Neural progenitor cell (in vitro differentiated cells): ENCODE results near the gene RNF123. TPM values are rescaled to one million over a fixed set of nuclear protein-coding genes. Genes with fewer than 3 reads are reported as not detected.
"Not testable (repeated sequence)": the region's sequence is repeated elsewhere in the genome, so short reads cannot be mapped to it uniquely, and the experiment has no call there.

Experiments
- DNase-seq: peaks from one replicate; pipeline ENCODE4 v3.0.0-alpha.2; 2016; ENCODE audit warnings: low spot score
- H2AFZ ChIP-seq: fragments of 200-600 bp; sonication (generic); replicated peaks from 2 replicates; pipeline ENCODE4 v1.6.1; 2016; ENCODE audit warnings: antibody characterized with exemption
- H3F3A ChIP-seq: fragments of 200-600 bp; sonication (generic); 2 replicates; pipeline ENCODE4 v1.6.1; 2016; ENCODE audit warnings: antibody characterized with exemption, low read depth
- H3K27ac ChIP-seq: fragments of 200-600 bp; sonication (generic); 2 replicates; pipeline ENCODE4 v1.5.1; 2016; ENCODE audit warnings: mild to moderate bottlenecking
- H3K27me3 ChIP-seq: fragments of 200-600 bp; sonication (generic); 2 replicates; pipeline ENCODE4 v1.6.1; 2016; ENCODE audit warnings: mild to moderate bottlenecking, moderate library complexity
- H3K36me3 ChIP-seq: fragments of 200-600 bp; sonication (generic); 2 replicates; pipeline ENCODE4 v1.5.1; 2016
- H3K4me1 ChIP-seq: fragments of 200-600 bp; sonication (generic); 2 replicates; pipeline ENCODE4 v1.6.1; 2016; ENCODE audit warnings: mixed run types
- H3K4me2 ChIP-seq: fragments of 200-600 bp; sonication (generic); 2 replicates; pipeline ENCODE4 v1.6.1; 2016
- H3K4me3 ChIP-seq: fragments of 200-600 bp; sonication (generic); 2 replicates; pipeline ENCODE4 v1.5.1; 2016
- H3K79me2 ChIP-seq: fragments of 200-600 bp; sonication (generic); 2 replicates; pipeline ENCODE4 v1.6.1; 2016; ENCODE audit warnings: low read depth
- H3K9ac ChIP-seq: fragments of 200-600 bp; sonication (generic); 2 replicates; pipeline ENCODE4 v1.6.1; 2016
- H3K9me3 ChIP-seq: fragments of 200-600 bp; sonication (generic); 2 replicates; pipeline ENCODE4 v1.5.1; 2016; ENCODE audit warnings: low read depth
- H4K20me1 ChIP-seq: fragments of 200-600 bp; sonication (generic); 2 replicates; pipeline ENCODE4 v1.6.1; 2016; ENCODE audit warnings: low read depth
- H3K27ac Mint-ChIP-seq: 3 replicates; pipeline ENCODE4 v1.8.0; 2021; ENCODE audit warnings: mixed read lengths
- H3K27me3 Mint-ChIP-seq: 2 replicates; pipeline ENCODE4 v1.8.0; 2022; ENCODE audit warnings: low read depth, mild to moderate bottlenecking, inconsistent platforms, moderate library complexity, mixed read lengths; ENCODE audit not compliant: insufficient read depth
- H3K36me3 Mint-ChIP-seq: 3 replicates; pipeline ENCODE4 v1.8.0; 2021; ENCODE audit warnings: mixed read lengths
- H3K4me1 Mint-ChIP-seq: 3 replicates; pipeline ENCODE4 v1.8.0; 2021; ENCODE audit warnings: mixed read lengths
- H3K4me3 Mint-ChIP-seq: 3 replicates; pipeline ENCODE4 v1.8.0; 2021; ENCODE audit warnings: mild to moderate bottlenecking, moderate library complexity, mixed read lengths
- H3K9me3 Mint-ChIP-seq: 3 replicates; pipeline ENCODE4 v1.8.0; 2020; ENCODE audit warnings: mixed read lengths
- CTCF ChIP-seq: fragments of 200-600 bp; sonication (generic); IDR thresholded peaks from 2 replicates; pipeline ENCODE4 v1.5.1; 2017; ENCODE audit warnings: antibody characterized with exemption, mild to moderate bottlenecking
- EZH2 ChIP-seq: fragments of 200-600 bp; sonication (generic); IDR thresholded peaks from 2 replicates; pipeline ENCODE4 v1.6.1; 2017; ENCODE audit warnings: antibody characterized with exemption, mild to moderate bottlenecking, moderate library complexity
- EZH2phosphoT487 ChIP-seq: fragments of 200-600 bp; sonication (generic); IDR thresholded peaks from 2 replicates; pipeline ENCODE4 v1.6.1; 2017; ENCODE audit warnings: antibody characterized with exemption
- total RNA-seq: library from RNA; depleted of rRNA; stranded (reverse); fragments of >200 nt; gene quantifications from 2 replicates; pipeline ENCODE4 v1.2.3, GENCODE V29; 2015; ENCODE audit warnings: low replicate concordance

Gene RNF123
- total RNA-seq, 1 donor from 2014 or later = 15.0 TPM

GRCh38 chr3:49683162-49683561 is 6.2 kb upstream of the RNF123 start:
- H3K4me3 Mint-ChIP-seq = no peak overlapping the region
- H2AFZ ChIP-seq = no peak overlapping the region
- no peak overlapping the region for H3K4me3 ChIP-seq
- H3K4me1 Mint-ChIP-seq = peaks cover 4% of the 10 kb centered on the region
- no peaks in the 10 kb centered on the region for H3K36me3 ChIP-seq
- H3F3A ChIP-seq = peaks cover 9% of the 10 kb centered on the region
- peaks cover 14% of the 10 kb centered on the region for H3K36me3 Mint-ChIP-seq
- no peak overlapping the region for H3K27ac ChIP-seq
- H3K9me3 Mint-ChIP-seq = no peaks in the 10 kb centered on the region
- DNase-seq = no peak
- H3K27me3 Mint-ChIP-seq = peaks cover 3% of the 10 kb centered on the region
- peaks cover 19% of the 10 kb centered on the region for H3K27me3 ChIP-seq
- no peak overlapping the region for H3K4me2 ChIP-seq
- no peaks in the 10 kb centered on the region for H4K20me1 ChIP-seq
- H3K27ac Mint-ChIP-seq = no peak overlapping the region
- H3K9me3 ChIP-seq = no peaks in the 10 kb centered on the region
- no peaks in the 10 kb centered on the region for H3K4me1 ChIP-seq
- no peaks in the 10 kb centered on the region for H3K79me2 ChIP-seq
- no peak overlapping the region for H3K9ac ChIP-seq
- TF ChIP-seq CTCF (no peak), EZH2 (no peak), EZH2phosphoT487 (no peak)

GRCh38 chr3:49684453-49684852 is 4.9 kb upstream of the RNF123 start:
- not testable (repeated sequence) for DNase-seq, H3K36me3 ChIP-seq, H3K4me2 ChIP-seq, H3K4me1 ChIP-seq, H2AFZ ChIP-seq, H3K27me3 Mint-ChIP-seq, H3K4me3 Mint-ChIP-seq, H3K27ac Mint-ChIP-seq, H3K4me1 Mint-ChIP-seq, H3K9me3 ChIP-seq, H4K20me1 ChIP-seq, H3K27ac ChIP-seq, H3K79me2 ChIP-seq, H3K4me3 ChIP-seq, H3K9ac ChIP-seq, H3K9me3 Mint-ChIP-seq
- H3K27me3 ChIP-seq = peaks cover 19% of the 10 kb centered on the region
- peaks cover 12% of the 10 kb centered on the region for H3K36me3 Mint-ChIP-seq
- peaks cover 19% of the 10 kb centered on the region for H3F3A ChIP-seq

GRCh38 chr3:49685103-49685502 is 4.3 kb upstream of the RNF123 start:
- H3K79me2 ChIP-seq, DNase-seq, H3K27ac Mint-ChIP-seq, H4K20me1 ChIP-seq, H3K9me3 ChIP-seq, H3K9ac ChIP-seq, H3K36me3 Mint-ChIP-seq, H3K9me3 Mint-ChIP-seq, H3K36me3 ChIP-seq, H3K4me3 ChIP-seq, H3K27ac ChIP-seq, H2AFZ ChIP-seq, H3K4me1 ChIP-seq, H3K27me3 Mint-ChIP-seq, H3K4me2 ChIP-seq: not testable (repeated sequence)
- peaks cover 19% of the 10 kb centered on the region for H3F3A ChIP-seq
- Mint-ChIP-seq H3K4me1 (peaks cover 11% of the 10 kb centered on the region), H3K4me3 (peak overlapping the region; percentile 59)
- H3K27me3 ChIP-seq = peaks cover 19% of the 10 kb centered on the region

- DNase-seq, H3K9me3 ChIP-seq, H4K20me1 ChIP-seq, H2AFZ ChIP-seq, H3K27ac ChIP-seq, H3K27me3 Mint-ChIP-seq, H3K36me3 Mint-ChIP-seq, H3K4me1 ChIP-seq, H3K9ac ChIP-seq, H3K4me3 Mint-ChIP-seq, H3K27ac Mint-ChIP-seq, H3K36me3 ChIP-seq, H3K9me3 Mint-ChIP-seq: not testable (repeated sequence)
- Histone ChIP-seq H3K4me3 (peak overlapping the region; percentile 41), H3K79me2 (peaks cover 12% of the 10 kb centered on the region), H3K4me2 (peak overlapping the region; percentile 68), H3K27me3 (peaks cover 19% of the 10 kb centered on the region), H3F3A (peaks cover 19% of the 10 kb centered on the region)
- peaks cover 17% of the 10 kb centered on the region for H3K4me1 Mint-ChIP-seq
Observed at GRCh38 chr3:49685846-49686245, 3.5 kb upstream of the RNF123 start.

GRCh38 chr3:49686346-49686745 is 3.0 kb upstream of the RNF123 start:
- H3K4me3 ChIP-seq = peak overlapping the region; percentile 41
- Mint-ChIP-seq H3K4me1 (peaks cover 20% of the 10 kb centered on the region), H3K4me3 (peak overlapping the region; percentile 71)
- not testable (repeated sequence) for H4K20me1 ChIP-seq, H3K9me3 ChIP-seq, H3K9me3 Mint-ChIP-seq, H3K36me3 Mint-ChIP-seq, H3K36me3 ChIP-seq, H3K9ac ChIP-seq, H3K4me1 ChIP-seq, H3K27ac Mint-ChIP-seq, H3K27me3 Mint-ChIP-seq, H3K27ac ChIP-seq
- peak; percentile 8 for TF ChIP-seq CTCF
- peak; percentile 69 for DNase-seq
- peaks cover 19% of the 10 kb centered on the region for H3F3A ChIP-seq
- H2AFZ ChIP-seq = peak overlapping the region; percentile 27
- peaks cover 19% of the 10 kb centered on the region for H3K27me3 ChIP-seq
- H3K4me2 ChIP-seq = peak overlapping the region; percentile 68
- peaks cover 13% of the 10 kb centered on the region for H3K79me2 ChIP-seq

- H3K36me3 ChIP-seq, H4K20me1 ChIP-seq, H3K4me1 ChIP-seq, H3K9me3 Mint-ChIP-seq, H3K9me3 ChIP-seq, H3K27ac Mint-ChIP-seq, H3K36me3 Mint-ChIP-seq, H3K27ac ChIP-seq, H3K9ac ChIP-seq, H3K27me3 Mint-ChIP-seq: not testable (repeated sequence)
- H3K4me3 ChIP-seq = peak overlapping the region; percentile 41
- peaks cover 13% of the 10 kb centered on the region for H3K79me2 ChIP-seq
- peak; percentile 79 for DNase-seq
- Mint-ChIP-seq H3K4me1 (peaks cover 20% of the 10 kb centered on the region), H3K4me3 (peak overlapping the region; percentile 71)
- peaks cover 19% of the 10 kb centered on the region for H3K27me3 ChIP-seq
- H2AFZ ChIP-seq = peak overlapping the region; percentile 27
- peaks cover 19% of the 10 kb centered on the region for H3F3A ChIP-seq
- H3K4me2 ChIP-seq = peak overlapping the region; percentile 68
Observed at GRCh38 chr3:49686769-49687423, 2.5 kb upstream of the RNF123 start.
